HG03097 (cell line): ENCODE measurements around the gene SSTR1.

Experiments used
- ATAC-seq: cut with Tn5 transposase; IDR thresholded peaks from one replicate; pipeline ENCODE4 v1.9.1; 2021; ENCODE audit not compliant: unreplicated experiment, low FRiP score

SSTR1 gene

DNA sequence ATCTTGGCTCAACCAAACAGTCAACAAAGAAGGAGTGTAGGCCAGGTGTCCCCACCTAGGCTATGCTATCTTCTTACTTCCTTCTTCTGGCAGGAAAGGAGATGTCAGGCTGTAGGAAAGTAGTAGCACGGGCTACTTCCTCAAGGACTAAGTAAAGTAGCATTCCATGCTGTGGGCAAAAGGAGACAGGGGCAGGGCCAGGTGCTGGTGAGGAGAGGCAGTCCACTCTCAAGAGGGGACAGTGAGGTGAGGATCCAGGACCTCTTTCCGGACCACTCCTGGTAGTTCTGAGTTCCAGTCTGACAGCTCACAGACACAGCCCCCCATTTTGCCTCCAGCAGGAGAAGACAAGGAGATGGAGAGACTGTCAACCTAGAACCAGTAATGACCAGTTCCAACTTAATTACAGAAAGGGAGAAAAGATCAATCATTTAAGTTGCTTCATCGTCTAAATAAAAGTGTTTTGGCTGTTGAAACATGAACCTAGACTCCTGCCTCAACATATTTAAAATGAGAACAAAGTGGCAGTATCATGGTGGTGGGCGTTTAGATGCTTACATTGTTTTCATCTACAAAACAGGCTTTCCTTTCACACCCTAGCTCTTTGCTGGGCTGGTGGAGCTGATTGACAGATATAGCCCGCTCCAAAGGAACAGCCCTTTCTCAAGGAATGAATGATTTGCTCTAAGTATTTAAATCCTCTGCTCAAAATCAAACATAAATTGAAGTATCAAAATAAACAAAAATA is 5.1 kb upstream of the SSTR1 start:
- ATAC-seq: no peak

- ATAC-seq: no peak
Measured at GRCh38 chr14:38203929-38204718, 3.6 kb upstream of the SSTR1 start.

- no peak for ATAC-seq
Measured at GRCh38 chr14:38204719-38205115, 3.0 kb upstream of the SSTR1 start.

- no peak for ATAC-seq
Measured at GRCh38 chr14:38205119-38205813, 2.4 kb upstream of the SSTR1 start.

GRCh38 chr14:38205949-38206665 is 1.6 kb upstream of the SSTR1 start:
- no peak for ATAC-seq

- no peak for ATAC-seq
Measured at GRCh38 chr14:38206689-38207376, 871 bp upstream of the SSTR1 start.

GRCh38 chr14:38207377-38207735 is 348 bp upstream of the SSTR1 start:
- no peak for ATAC-seq

- ATAC-seq: no peak
Measured at GRCh38 chr14:38208618-38209562, 1.2 kb downstream of the SSTR1 start.

DNA sequence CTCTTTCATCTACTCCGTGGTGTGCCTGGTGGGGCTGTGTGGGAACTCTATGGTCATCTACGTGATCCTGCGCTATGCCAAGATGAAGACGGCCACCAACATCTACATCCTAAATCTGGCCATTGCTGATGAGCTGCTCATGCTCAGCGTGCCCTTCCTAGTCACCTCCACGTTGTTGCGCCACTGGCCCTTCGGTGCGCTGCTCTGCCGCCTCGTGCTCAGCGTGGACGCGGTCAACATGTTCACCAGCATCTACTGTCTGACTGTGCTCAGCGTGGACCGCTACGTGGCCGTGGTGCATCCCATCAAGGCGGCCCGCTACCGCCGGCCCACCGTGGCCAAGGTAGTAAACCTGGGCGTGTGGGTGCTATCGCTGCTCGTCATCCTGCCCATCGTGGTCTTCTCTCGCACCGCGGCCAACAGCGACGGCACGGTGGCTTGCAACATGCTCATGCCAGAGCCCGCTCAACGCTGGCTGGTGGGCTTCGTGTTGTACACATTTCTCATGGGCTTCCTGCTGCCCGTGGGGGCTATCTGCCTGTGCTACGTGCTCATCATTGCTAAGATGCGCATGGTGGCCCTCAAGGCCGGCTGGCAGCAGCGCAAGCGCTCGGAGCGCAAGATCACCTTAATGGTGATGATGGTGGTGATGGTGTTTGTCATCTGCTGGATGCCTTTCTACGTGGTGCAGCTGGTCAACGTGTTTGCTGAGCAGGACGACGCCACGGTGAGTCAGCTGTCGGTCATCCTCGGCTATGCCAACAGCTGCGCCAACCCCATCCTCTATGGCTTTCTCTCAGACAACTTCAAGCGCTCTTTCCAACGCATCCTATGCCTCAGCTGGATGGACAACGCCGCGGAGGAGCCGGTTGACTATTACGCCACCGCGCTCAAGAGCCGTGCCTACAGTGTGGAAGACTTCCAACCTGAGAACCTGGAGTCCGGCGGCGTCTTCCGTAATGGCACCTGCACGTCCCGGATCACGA is 2.2 kb downstream of the SSTR1 start:
- ATAC-seq: no peak

DNA sequence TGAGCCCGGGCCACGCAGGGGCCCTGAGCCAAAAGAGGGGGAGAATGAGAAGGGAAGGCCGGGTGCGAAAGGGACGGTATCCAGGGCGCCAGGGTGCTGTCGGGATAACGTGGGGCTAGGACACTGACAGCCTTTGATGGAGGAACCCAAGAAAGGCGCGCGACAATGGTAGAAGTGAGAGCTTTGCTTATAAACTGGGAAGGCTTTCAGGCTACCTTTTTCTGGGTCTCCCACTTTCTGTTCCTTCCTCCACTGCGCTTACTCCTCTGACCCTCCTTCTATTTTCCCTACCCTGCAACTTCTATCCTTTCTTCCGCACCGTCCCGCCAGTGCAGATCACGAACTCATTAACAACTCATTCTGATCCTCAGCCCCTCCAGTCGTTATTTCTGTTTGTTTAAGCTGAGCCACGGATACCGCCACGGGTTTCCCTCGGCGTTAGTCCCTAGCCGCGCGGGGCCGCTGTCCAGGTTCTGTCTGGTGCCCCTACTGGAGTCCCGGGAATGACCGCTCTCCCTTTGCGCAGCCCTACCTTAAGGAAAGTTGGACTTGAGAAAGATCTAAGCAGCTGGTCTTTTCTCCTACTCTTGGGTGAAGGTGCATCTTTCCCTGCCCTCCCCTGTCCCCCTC is 3.0 kb downstream of the SSTR1 start:
- no peak for ATAC-seq

DNA sequence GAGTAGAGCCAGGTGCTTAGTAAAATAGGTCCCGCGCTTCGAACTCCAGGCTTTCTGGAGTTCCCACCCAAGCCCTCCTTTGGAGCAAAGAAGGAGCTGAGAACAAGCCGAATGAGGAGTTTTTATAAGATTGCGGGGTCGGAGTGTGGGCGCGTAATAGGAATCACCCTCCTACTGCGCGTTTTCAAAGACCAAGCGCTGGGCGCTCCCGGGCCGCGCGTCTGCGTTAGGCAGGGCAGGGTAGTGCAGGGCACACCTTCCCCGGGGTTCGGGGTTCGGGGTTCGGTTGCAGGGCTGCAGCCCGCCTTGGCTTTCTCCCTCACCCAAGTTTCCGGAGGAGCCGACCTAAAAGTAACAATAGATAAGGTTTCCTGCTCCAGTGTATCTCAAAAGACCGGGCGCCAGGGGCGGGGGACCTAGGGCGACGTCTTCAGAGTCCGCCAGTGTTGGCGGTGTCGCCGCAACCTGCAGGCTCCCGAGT is 3.6 kb downstream of the SSTR1 start:
- ATAC-seq: no peak

GRCh38 chr14:38212111-38212510 is 4.4 kb downstream of the SSTR1 start:
- ATAC-seq: no peak

GRCh38 chr14:38213001-38213400 is 5.3 kb downstream of the SSTR1 start:
- no peak for ATAC-seq

- ATAC-seq: no peak
Measured at GRCh38 chr14:38217553-38217952, 9.8 kb downstream of the SSTR1 start.

GRCh38 chr14:38221077-38221476 is 13.4 kb downstream of the SSTR1 start:
- no peak for ATAC-seq

DNA sequence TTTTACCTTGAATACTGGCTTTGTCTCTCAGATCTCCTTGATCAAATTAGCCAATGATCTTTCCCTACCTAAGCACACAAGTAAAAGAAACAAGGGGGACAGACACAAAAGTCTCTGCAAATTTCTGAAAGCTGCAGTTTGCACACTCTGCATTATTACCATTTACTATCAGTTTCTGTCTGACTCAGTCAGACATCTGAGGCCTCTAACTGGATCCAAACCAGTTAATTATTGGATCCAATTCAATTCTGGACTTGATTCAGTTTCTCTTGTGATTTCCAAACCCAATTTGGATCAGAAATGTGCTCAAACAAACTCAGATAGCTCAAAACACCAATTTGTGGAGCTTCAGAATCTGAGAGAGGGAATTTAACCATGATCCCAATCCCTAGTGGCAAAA is 16.6 kb downstream of the SSTR1 start:
- no peak for ATAC-seq

DNA sequence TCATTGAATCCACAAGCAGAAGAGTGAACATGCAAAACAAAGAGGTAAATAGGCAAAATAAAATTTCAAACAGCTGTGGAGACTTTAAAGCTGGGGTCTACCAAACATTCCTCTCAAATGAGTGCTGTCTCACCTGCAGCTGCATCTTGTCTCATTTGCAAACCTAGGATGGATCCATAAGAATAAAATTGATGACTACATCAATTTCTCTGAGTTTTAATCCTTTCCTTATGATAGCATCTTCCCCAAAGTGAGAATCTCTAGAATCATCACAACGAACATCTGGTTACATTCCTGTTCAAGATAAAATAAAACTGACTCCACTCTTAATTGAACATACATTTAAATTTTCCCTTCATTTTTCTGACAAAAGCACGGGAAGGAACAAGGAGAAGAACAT is 18.2 kb downstream of the SSTR1 start:
- no peak for ATAC-seq
